ENCODE results near the gene KRT82.
"Not testable (repeated sequence)": the region's sequence is repeated elsewhere in the genome, so short reads cannot be mapped to it uniquely, and the experiment has no call there.

The KRT82 gene

DNA sequence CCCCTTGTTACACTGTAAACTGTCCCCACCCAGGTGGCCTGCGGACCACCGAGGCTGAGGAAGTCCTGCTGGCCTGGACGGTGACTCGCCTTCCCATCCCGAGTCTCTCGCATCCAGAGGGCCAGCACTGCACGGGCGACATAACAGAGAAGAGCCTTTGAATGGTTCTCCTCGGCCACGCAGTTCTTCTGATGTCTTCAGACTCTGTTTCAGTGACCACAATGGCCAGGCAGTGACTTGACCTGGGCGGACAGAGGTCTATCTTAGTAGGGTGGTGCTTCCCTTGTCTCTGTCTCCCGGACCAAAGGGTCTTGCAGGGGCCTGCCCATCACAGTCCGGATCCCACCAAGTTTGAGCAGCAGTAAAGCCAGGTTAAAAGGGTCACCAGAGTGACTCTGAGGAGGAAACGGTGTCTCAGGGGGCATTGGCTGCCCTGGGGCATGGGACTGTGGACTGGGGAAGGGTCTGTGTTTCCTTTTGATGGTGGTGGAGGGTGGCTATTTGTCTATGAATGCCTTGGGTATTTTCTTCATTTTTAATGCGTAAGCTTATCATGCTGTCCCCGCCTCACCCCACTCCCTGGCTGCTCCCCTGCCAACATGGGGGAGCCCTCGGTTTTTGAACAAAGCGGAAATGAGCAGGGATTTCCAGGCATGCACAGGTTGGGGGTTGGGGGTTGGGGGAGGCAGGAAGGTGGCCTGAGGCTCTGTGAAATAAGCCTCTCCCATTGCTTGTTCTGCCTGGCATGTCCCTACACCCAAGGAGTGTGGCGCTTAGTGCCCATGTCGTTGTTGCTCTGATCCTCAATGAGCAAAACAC, 49.2 kb downstream of the KRT82 start:
- no peak for FAIRE-seq

DNA sequence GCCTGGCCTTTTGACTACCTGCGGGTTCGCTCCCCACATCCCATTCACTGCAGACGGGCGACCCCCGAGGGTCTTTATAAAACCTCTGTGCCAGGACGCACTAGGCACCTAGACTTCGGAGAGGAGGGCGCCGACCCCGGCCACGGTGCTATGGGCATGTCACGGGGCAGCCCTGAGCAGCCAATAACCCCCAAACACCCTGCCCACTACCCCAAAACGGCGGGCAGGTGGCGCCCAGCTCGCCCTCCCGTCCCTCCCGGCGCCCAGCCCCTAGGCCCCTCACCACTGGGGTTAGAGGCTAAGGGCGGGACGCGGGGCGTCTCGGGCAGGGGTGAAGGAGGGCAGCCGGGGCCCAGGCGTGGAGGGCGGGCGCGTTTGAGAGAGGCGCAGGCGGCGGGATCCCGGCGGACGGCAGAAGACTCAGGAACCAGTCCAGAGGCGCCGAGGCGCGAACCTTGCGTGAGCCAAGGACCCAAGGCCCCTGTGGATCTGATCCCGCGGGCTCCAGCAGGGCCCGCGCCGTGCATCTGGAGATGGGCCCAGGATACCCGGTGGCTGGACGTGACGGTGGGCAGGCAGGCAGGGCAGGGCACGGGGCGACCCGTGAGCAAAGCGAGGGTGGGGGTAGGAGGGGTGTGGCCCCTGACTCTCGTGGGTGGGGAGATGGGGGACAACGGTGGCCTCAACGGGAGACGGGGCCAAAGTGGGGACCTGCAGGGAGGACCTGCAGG, 49.9 kb downstream of the KRT82 start:
- no peak for FAIRE-seq

DNA sequence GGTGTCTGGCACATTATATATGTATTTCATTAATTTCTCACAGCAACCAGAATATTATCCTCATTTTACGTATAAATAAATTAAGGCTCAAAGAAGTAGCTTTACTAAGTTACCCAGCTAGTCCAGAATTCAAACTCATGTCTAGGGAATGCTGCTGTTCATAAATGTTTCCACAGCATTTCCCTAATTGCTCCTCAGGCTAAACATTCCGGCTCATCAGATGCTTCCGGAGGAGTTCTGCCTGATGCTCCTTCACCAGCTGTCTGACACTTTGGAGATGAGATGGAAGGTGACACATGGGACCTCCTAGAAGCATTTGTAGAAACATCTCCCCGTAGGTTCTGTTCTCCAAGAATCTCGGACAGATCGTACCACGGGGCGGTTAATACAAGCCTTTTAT, 51.0 kb downstream of the KRT82 start:
- FAIRE-seq = no peak

DNA sequence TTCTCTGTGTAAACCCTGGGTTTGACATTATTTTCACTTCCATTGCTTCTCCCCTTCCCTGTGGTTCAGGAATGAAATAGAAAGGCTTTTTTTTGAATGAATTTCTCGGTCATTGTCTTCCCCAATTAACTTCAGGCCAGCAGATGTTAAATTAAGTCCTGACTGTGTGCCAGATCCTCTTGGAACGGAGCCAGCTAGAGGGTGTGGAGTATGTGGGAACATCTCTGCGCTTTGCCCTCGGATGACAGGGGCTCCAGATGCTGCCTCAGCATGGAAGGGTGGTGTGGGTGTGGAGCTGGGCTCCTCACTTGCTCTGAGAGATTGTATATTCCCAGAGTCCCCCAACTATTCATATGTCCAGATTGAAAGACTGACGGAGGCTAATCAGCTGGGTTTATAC, 51.9 kb downstream of the KRT82 start:
- FAIRE-seq = no peak

DNA sequence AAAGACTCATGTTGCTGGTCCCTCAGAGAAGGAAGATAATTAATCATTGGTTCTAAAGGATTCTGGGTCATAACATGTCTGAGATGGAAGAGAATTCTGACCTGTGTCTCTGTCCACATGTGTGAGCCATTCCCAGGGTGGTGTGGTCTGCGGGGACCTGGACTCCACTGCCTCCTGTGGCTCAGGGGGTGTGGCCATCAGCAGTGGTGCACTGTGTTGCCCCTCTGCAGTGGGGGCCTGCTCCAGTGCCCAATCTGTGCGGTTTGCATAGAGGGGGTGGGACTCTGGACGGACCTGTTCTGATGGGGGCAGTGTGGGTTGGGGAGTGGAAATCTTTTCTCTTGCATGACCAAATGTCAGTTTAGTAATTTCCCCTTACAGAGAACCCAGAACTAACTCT, 52.4 kb downstream of the KRT82 start:
- no peak for FAIRE-seq

DNA sequence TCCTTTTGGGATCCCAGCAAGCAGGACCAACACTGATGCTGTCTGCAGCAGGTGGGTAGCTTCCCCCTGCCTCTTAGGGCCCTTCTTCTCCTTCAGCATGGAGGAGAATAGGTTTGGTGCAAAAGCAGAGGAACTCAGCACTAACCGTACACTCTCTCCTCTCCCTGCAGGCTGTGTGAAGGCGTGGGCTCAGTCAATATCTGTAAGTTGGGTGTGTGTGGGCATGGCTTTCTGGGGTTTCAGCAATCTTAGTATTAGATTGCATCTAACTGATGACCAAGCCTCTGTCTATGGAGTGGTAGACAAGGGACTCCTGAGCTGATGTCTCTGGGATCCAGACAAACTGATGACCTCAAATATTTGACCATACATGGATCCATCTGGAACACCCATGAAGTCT, 53.2 kb downstream of the KRT82 start:
- FAIRE-seq = no peak

DNA sequence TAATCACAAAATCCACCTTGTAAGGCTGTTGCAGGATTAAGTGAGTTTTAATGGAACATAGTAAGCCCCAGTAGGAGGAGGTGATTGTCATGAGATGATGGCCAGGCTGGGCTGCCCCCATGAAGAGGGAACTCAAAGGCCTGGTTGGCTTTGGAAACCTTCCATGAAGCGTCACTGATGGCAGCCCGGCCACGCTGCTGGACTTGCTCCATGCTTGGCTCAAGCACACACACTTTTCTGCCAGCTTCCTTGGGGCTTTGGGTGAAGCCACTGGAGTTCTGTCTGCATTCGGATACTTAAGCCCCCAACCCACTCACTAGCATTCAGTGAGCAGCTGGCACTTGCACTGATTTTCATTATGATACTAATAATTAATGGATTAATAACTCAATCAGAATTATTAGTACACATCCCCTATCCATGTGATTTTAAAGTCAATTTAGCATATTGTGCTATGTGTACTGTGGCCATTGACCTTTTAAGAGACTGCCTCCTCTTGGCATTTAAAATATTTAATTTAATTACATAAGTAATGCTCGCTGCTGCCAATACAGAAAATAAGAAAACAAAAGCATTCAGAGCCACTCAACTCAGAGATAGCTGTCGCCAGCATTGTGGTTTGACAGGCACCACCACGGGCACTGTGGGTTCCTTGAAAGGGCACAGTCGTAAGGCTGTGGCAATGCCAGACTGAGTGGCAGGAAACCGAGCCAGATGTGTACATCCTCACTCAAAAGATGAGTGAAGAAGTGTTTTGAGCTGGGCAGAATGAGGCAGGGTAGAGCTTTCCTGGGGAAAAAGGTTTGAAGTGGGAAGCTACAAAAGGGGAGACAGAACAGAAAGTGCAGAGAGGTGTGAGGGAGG, 54.7 kb downstream of the KRT82 start:
- FAIRE-seq = no peak

DNA sequence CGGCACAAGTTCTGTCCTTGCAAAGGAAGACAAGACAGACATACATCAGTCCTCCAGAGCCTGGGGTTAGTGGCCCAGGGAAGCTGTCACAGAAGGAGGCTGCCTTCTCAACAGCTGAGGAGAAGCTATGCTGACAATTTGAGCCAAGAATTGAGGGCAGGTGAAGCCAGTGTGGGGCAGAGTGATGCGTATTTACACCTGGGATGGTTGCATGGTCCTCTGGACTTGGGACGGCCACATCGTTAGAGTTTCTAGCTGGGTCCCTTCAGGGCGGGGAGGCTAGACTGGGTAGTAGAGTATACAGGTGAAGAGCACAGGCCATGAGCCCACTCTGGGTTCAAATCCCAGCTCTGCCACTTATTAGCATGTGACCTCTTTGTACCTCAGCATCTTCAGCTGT, 55.3 kb downstream of the KRT82 start:
- no peak for FAIRE-seq

DNA sequence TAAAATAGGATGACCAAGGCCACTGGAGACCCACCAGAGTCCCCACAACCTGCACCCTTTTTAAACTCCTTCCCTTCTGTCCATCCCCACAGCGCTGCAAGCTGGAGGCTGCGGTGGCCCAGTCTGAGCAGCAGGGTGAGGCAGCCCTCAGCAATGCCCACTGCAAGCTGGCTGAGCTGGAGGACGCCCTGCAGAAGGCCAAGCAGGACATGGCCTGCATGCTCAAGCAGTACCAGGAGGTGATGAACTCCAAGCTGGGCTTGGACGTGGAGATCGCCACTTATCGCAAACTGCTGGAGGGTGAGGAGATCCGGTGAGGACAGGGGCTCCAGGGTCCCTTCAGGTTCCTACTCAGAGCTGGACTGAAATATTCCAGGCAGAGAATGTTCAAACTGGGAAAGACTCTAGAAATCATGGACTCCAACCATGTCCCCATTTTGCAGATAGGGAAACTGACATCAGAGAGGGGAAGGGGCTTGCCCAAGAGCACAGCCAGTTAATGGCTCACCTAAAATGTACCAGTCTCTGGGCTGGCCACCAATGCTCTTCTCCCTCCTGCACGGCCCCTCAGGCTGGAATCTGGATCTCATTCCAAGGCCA, 56.0 kb downstream of the KRT82 start:
- no peak for FAIRE-seq

DNA sequence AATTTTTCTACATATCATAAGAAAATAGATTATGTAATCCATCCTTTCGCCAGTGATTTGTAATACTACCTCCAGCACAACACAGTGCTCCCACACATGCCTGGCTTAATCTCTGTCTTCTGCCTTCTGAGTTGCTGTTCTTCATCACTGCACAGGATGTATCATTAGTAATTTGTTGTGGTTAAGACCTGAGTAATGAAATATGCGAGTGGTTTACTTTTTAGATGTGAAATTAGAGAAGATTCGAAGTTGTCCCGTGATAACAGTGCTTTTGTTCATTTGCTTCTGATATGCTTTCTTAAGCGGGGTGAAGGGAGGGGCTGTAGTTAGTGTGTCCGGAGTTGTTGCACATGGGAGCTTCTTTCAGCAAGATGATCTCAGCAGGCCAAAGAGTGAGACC, 56.9 kb downstream of the KRT82 start:
- FAIRE-seq = no peak

DNA sequence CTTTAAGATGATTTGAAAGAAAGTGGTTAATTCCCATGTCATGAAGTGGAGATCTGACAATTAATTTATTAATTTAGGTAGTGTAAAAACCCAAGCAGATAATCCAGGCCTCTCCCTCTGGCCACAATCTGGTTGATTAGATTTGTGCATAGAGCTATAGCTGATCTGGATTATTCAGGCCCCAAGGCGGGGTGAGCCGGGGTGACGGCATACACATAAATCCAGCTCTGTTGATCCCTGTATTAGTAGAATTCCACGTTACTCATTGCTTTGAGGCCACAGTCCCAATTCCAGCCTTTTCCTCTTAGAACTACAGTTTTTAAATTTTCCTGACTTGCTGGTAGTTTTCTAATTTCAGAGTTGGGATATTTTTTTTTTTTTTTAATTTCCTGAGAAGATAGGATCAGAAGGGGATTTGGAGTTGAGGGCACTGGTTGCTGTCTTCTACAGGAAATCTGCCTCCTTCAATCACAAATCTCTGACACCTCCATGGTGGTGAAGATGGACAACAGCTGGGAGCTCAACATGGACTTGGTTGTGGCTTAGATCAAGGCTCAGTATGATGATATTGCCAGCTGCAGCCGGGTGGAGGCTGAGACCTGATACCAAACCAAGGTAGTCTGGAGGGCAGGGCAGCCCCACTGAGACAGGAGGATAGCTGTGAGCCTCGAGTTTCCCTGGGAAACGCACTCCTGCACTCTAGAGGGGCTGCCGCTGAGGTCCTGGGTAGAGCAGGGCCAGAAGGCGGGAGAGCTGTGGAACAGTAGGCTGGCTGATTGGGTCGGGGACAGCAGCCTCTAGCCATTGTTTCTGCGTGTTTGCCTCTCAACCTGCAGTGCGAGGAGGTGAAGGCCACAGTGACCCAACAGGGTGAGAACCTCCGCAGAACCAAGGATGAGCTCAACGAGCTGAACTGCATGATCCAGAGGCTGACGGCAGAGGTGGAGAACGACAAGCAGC, 58.3 kb downstream of the KRT82 start:
- FAIRE-seq = no peak

DNA sequence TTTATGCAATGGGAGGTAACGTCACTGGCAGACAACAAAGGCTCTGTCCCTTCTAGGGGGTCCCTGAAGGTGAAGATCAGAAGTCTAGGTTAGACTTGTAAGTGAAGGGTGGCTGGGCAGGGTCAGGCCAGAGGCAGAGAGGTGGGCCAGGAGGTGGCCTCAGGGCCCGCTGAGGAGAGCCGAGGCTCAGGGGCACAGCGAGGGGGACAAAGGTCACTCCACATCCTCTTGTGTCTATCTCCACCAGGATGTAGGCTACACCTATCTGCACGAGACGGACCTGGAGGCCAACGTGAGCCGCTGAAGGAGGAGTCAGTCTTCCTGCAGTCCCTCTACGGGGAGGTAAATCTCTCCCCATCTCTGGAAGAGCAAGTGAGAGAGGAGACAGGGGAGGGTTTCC, 59.1 kb downstream of the KRT82 start:
- no peak for FAIRE-seq

DNA sequence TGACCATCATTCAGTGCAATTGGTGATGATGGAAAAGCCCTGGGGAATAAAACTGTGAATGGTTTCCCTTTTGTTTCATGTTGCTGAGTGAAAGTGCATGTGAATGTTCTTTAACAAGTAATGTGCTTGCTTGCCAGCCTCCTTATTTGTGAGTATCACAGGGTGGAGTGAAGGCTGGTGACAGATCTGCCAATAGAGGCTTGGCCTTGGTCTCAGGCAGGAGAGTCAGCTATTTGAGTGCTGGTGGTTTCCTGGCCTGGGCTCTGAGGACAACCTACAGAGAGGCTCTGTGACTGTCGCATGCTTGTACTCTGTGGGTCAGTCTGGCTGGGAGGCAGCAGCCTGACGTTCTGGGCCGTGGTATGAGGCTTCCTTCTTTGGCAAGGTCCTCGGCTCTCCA, 59.5 kb downstream of the KRT82 start:
- FAIRE-seq = no peak

DNA sequence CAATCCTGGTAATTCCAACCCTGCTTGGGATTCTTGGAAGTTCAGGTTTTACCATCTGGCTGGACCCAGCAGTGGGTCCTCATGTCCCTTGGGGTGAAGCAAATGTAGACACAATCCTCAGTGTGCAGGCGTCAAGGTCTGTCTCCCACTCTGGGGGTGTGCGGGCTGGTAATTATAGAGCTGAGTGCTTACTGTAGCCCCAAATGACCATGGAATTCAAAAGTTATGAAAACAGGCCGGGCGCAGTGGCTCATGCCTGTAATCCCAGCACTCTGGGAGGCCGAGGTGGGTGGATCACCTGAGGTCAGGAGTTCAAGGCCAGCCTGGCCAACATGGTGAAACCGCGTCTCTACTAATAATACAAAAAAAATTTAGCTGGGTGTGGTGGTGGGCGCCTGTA, 61.1 kb downstream of the KRT82 start:
- not testable (repeated sequence) for FAIRE-seq

DNA sequence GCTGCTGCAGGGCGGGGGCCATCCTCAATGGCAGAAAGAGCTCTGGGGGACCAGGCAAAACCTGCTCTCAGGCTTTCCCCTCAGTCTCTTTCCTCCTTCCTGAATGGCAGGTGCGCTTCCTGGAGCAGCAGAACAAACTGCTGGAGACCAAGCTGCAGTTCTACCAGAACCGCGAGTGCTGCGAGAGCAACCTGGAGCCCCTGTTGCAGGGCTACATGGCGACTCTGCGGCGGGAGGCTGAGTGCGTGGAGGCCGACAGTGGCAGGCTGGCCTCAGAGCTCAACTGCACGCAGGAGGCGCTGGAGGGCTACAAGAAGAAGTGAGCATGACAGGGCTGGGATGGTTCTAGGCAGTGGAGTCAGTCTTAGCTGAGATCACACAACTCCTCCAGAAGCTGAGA, 62.0 kb downstream of the KRT82 start:
- no peak for FAIRE-seq

Measured in A204.1 (cell line).